Measurements from ENCODE around the gene RHOB. TPM values are rescaled to one million over a fixed set of nuclear protein-coding genes. Genes with fewer than 3 reads are reported as not detected.

Gene RHOB
- total and polyA plus RNA-seq, 2 donors (not counting 1 experiment from before 2014, with no cell fraction given), result 63.0 to 1,037 TPM

- POLR2A ChIA-PET, result no interaction called here
- ATAC-seq (ENCODE audit: low read depth) (no peak), DNase-seq (no peak)
- H3K4me1 Mint-ChIP-seq, result peaks cover 33% of the 10 kb centered on the region
- H3K4me3 Mint-ChIP-seq, result no peak overlapping the region
- no peak overlapping the region for H2AFZ ChIP-seq (ENCODE audit: insufficient read depth, low read depth, low read length, poor library complexity, severe bottlenecking)
- CTCF ChIA-PET, result interaction anchor here (0.8 to 13.1 kb wide), 5 partner anchors 9 to 220 kb away, joined by 3 to 148 read pairs (median 3); no protein-coding TSS in a partner anchor
- intact Hi-C loops (cut with micrococcal nuclease), result no loop called here
- no peaks in the 10 kb centered on the region for H3K9me3 Mint-ChIP-seq (ENCODE audit: insufficient read depth)
- no peaks in the 10 kb centered on the region for H3K79me2 ChIP-seq (ENCODE audit: control insufficient read depth, insufficient read depth, low read length)
- TF ChIP-seq CTCF (IDR thresholded peaks at IDR 0.05), result no peak
- no peak for TF ChIP-seq EZH2 (IDR thresholded peaks at IDR 0.05; ENCODE audit: borderline replicate concordance, insufficient read depth, low read depth, low read length, poor library complexity, severe bottlenecking)
- no peak overlapping the region for H3K4me2 ChIP-seq (replicated peaks; ENCODE audit: low read depth, low read length, poor library complexity, severe bottlenecking)
- no peak overlapping the region for H3K27ac ChIP-seq (ENCODE audit: low read length in 2 of 2)
- H3K4me1 ChIP-seq (ENCODE audit: control insufficient read depth in 2 of 2, insufficient read depth in 2 of 2, low read length in 2 of 2), result peaks cover 32 to 37% of the 10 kb centered on the region in 2 donors
- H3K27me3 ChIP-seq (replicated peaks in 1 of 4; ENCODE audit: control extremely low read depth in 1 of 4, control insufficient read depth in 3 of 4, insufficient read depth in 4 of 4, low read length in 3 of 4), result no peaks in the 10 kb centered on the region
- no peak overlapping the region for H3K27ac Mint-ChIP-seq
- no peaks in the 10 kb centered on the region for H3K9me3 ChIP-seq (ENCODE audit: control extremely low read depth in 1 of 3, control insufficient read depth in 2 of 3, insufficient read depth in 1 of 3, low read length in 2 of 3)
- no peaks in the 10 kb centered on the region for H3K36me3 ChIP-seq (replicated peaks in 1 of 2; ENCODE audit: control extremely low read depth in 1 of 2, control insufficient read depth in 1 of 2, extremely low read depth in 1 of 2, insufficient read depth in 2 of 2, low read length in 1 of 2)
- no peaks in the 10 kb centered on the region for H4K20me1 ChIP-seq (ENCODE audit: control insufficient read depth, insufficient read depth, low read length, poor library complexity, severe bottlenecking)
- no peaks in the 10 kb centered on the region for H3K27me3 Mint-ChIP-seq
- 93% methylated on average over 6 of the region's 7 CpGs for WGBS (ENCODE audit: insufficient coverage)
- no peak overlapping the region for H3K9ac ChIP-seq (ENCODE audit: low read length)
- H3K4me3 ChIP-seq (ENCODE audit: control extremely low read depth in 1 of 5, extremely low read depth in 1 of 5, insufficient read depth in 1 of 5, low read depth in 2 of 5, low read length in 4 of 5), result no peak overlapping the region
These were observed 24.9 kb upstream of the RHOB start for GRCh38 chr2:20421988-20422370.

- no peak overlapping the region for H3K4me3 ChIP-seq (ENCODE audit: control extremely low read depth in 1 of 5, extremely low read depth in 1 of 5, insufficient read depth in 1 of 5, low read depth in 2 of 5, low read length in 4 of 5)
- H3K4me2 ChIP-seq (replicated peaks; ENCODE audit: low read depth, low read length, poor library complexity, severe bottlenecking), result no peak overlapping the region
- H3K36me3 ChIP-seq (replicated peaks in 1 of 2; ENCODE audit: control extremely low read depth in 1 of 2, control insufficient read depth in 1 of 2, extremely low read depth in 1 of 2, insufficient read depth in 2 of 2, low read length in 1 of 2), result no peaks in the 10 kb centered on the region
- peaks cover 32 to 44% of the 10 kb centered on the region in 2 donors for H3K4me1 ChIP-seq (ENCODE audit: control insufficient read depth in 2 of 2, insufficient read depth in 2 of 2, low read length in 2 of 2)
- intact Hi-C loops (cut with micrococcal nuclease), result no loop called here
- DNase-seq (no peak), ATAC-seq (ENCODE audit: low read depth) (no peak)
- Mint-ChIP-seq H3K4me3 (no peak overlapping the region), H3K9me3 (ENCODE audit: insufficient read depth) (no peaks in the 10 kb centered on the region), H3K4me1 (peaks cover 36% of the 10 kb centered on the region), H3K27ac (peak overlapping the region; percentile 10), H3K27me3 (no peaks in the 10 kb centered on the region)
- CTCF ChIA-PET, result interaction anchor here (0.8 to 13.1 kb wide), 8 partner anchors 10 to 228 kb away, joined by 3 to 148 read pairs (median 3); partner anchors contain the start of gene HS1BP3
- no peaks in the 10 kb centered on the region for H4K20me1 ChIP-seq (ENCODE audit: control insufficient read depth, insufficient read depth, low read length, poor library complexity, severe bottlenecking)
- 93% methylated on average over 10 of the region's 11 CpGs for WGBS (ENCODE audit: insufficient coverage)
- H3K27me3 ChIP-seq (replicated peaks in 1 of 4; ENCODE audit: control extremely low read depth in 1 of 4, control insufficient read depth in 3 of 4, insufficient read depth in 4 of 4, low read length in 3 of 4), result no peaks in the 10 kb centered on the region
- POLR2A ChIA-PET, result interaction anchor here (2.4 kb wide), 1 partner anchor 24 kb away, joined by 17 read pairs; the partner anchor contains the start of gene RHOB
- no peaks in the 10 kb centered on the region for H3K9me3 ChIP-seq (ENCODE audit: control extremely low read depth in 1 of 3, control insufficient read depth in 2 of 3, insufficient read depth in 1 of 3, low read length in 2 of 3)
- H3K9ac ChIP-seq (ENCODE audit: low read length), result no peak overlapping the region
- no peak overlapping the region for H2AFZ ChIP-seq (ENCODE audit: insufficient read depth, low read depth, low read length, poor library complexity, severe bottlenecking)
- H3K27ac ChIP-seq (ENCODE audit: low read length in 2 of 2), result no peak overlapping the region
- H3K79me2 ChIP-seq (ENCODE audit: control insufficient read depth, insufficient read depth, low read length), result no peaks in the 10 kb centered on the region
- TF ChIP-seq EZH2 (IDR thresholded peaks at IDR 0.05; ENCODE audit: borderline replicate concordance, insufficient read depth, low read depth, low read length, poor library complexity, severe bottlenecking), result no peak
- TF ChIP-seq CTCF (IDR thresholded peaks at IDR 0.05), result no peak
These were observed 24.2 kb upstream of the RHOB start for GRCh38 chr2:20422402-20423271.
